NCI-H226 (cell line): Measurements from ENCODE around the gene OR4F6.
"Not testable (repeated sequence)": the region's sequence is repeated elsewhere in the genome, so short reads cannot be mapped to it uniquely, and the experiment has no call there.

Experiments used
- DNase-seq: peaks from one replicate; pipeline ENCODE4 v3.0.0-alpha.2; 2015

The OR4F6 gene, protein sequence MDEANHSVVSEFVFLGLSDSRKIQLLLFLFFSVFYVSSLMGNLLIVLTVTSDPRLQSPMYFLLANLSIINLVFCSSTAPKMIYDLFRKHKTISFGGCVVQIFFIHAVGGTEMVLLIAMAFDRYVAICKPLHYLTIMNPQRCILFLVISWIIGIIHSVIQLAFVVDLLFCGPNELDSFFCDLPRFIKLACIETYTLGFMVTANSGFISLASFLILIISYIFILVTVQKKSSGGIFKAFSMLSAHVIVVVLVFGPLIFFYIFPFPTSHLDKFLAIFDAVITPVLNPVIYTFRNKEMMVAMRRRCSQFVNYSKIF

GRCh38 chr15:101803209-101803608 lies at the start of gene OR4F6:
OR4F6 (plus strand) TSS chr15:101803509; CDS start chr15:101805720, 2,211 bp downstream.
- no peak for DNase-seq

- DNase-seq: peak; percentile 32
These were observed 38.5 kb upstream of the OR4F6 start for GRCh38 chr15:101764669-101765339.

DNA sequence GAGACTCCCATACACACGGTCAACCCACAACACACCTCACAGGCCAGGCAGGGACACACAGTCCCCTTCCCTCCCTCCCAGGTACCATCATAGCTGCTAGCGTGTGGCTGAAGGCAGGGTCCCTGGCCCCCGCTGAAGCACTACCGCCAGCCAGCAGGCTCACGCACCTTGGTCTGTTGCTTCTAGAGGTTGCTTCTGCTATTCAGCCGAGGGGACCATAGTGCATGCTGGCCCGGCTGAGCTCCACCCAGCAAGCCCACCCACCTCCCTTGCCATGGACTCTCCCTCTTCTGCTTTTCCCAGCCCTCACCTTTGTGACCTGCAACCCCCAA lies 38.0 kb upstream of the OR4F6 start:
- not testable (repeated sequence) for DNase-seq

DNA sequence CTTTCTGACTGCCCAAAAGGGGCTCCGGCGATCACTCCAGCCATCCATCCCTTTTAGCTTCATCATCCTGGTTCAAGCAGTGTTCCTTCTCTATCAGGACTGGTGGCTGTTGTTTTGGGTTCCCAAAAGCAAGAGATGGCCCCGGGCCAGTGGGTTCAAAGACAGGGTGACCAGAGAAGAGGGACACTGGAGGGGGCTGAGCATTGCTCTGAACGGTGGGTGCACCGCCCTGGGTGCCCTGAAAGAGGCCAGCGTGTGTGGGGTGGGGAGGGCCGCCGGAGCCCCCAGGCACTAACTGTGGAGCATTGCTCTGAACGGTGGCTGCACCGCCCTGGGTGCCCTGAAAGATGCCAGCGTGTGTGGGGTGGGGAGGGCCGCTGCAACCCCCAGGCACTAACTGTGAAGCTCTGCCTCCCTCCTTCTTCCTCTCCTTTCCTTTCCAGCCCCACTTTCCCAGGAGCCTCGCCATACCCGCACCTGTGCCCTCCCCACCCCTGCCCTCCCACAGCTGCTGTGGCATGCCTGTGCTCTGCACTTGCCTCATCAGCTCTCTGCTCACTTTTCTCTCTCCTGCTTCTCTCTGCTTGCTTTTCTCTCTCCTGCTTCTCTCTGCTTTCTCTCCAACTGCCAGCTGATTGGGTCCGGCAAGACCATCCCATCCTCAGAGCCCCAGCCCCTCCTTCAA lies 37.4 kb upstream of the OR4F6 start:
- DNase-seq: no peak

GRCh38 chr15:101767083-101767640 lies 36.1 kb upstream of the OR4F6 start:
- DNase-seq: not testable (repeated sequence)

GRCh38 chr15:101772921-101773320 lies 30.4 kb upstream of the OR4F6 start:
- no peak for DNase-seq

- no peak for DNase-seq
These were observed 29.7 kb upstream of the OR4F6 start for GRCh38 chr15:101773496-101774100.

DNA sequence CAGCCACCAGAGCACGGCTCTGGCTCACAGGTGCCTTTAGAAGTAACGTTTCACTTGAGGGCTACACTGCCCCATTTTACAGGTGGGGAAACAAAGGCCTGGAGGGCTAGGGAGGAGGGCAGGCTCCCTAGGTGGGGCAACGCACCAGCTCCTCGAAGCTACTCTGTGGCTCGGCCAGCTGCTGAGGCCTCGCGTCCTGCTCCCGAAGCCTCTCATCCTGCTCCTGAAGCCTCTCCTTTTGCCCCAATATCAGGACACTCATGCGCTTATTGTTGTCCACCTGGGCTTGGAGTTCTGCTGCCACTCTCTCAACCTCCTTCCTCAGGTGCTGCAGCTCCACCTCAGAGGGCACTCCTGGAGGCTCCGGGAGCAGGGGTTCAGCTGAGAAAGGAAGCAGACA lies 28.2 kb upstream of the OR4F6 start:
- DNase-seq: no peak

GRCh38 chr15:101778576-101778975 lies 24.7 kb upstream of the OR4F6 start:
- not testable (repeated sequence) for DNase-seq

DNA sequence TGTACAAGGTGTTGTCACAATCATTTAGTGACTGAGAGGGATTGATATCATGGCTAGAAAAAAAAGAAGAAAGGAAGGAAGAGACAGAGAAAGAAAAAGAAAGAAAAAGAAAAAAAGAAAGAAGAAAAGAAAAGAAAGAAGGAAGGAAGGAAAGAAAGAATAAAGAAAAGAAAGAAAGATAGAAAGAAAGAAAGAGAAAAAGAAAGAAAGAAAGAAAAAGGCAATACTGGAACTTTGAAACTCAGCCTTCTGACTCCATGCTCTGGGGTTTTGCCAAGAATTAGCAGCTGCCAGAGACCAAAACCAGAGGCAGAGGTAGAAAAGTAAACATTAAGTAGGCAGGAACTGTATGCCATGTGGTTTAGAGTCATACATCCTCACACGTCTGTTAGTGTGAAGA lies 23.1 kb upstream of the OR4F6 start:
- DNase-seq: not testable (repeated sequence)

GRCh38 chr15:101781928-101782327 lies 21.4 kb upstream of the OR4F6 start:
- peak; percentile 12 for DNase-seq

DNA sequence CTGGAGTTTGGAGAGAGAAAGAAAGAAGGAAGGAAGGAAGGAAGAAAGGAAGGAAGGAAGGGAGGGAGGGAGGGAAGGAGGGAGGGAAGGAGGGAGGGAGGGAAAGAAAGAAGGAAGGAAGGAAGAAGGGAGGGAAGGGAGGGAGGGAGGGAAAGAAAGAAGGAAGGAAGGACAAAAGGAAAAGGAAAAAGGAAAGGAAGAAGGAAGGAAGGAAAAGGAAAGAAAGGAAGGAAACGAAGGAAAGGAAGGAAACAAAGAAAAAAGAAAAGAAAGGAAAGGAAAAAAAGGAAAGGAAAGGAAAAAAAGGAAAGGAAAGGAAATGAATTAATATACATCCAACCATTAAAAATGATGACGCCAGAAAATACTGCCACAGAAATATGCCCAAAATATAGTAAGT lies 18.7 kb upstream of the OR4F6 start:
- no peak for DNase-seq

DNA sequence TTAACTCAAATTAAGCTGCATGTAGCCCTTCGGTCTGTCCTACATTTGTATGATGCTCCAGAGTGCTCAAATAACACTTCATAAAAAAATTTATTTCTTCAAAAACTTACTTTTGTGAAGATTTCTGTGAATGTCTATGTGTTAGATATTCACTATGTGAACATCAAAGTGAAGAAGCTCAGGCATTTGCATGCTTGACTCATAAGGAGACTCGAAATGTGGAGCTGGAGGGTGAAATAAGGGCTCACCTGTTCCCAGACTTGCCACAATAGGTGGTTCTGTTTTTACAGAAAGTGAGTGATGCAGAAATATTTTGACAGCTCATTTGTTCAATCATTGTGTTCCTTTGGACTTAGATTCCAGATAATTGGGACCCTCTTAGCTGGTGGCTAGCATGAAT lies 16.9 kb upstream of the OR4F6 start:
- DNase-seq: not testable (repeated sequence)

- DNase-seq: not testable (repeated sequence)
These were observed 15.3 kb upstream of the OR4F6 start for GRCh38 chr15:101788001-101788400.

DNA sequence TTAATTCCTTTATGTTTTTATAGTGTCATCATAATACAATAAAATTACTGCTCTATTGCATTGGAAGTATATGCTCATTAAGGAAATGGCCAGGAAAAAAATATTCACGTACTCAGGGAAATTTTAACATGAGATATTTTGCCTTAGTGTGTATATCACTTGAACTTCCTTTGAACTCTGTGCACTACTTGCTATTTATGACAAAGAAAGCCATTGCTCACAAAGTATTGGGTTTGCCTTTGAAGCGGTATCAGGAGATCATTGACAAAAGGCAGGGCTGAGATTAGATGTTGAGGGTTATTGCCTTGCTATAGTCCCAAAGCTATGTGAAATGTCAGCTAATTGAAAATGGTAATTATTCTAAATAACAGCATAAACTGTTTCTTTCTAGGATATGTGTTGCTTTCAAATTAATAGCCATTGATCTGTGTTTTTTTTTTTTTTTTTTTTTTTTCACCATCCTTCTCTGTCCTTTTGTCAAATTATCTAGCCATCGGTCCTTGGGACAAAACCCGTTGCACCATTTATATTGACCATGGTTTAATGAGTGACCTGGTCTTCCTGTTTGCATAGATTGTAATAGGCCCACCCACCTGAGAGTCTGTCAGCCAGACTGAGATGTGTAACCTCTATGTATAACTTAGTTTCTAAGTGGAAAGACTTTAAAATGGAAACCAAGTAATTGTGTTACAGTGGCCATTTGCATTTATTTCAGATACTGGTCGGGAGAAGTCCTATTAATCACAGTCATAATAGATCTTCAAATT lies 14.6 kb upstream of the OR4F6 start:
- not testable (repeated sequence) for DNase-seq

- DNase-seq: not testable (repeated sequence)
These were observed 12.6 kb upstream of the OR4F6 start for GRCh38 chr15:101790748-101791147.

- DNase-seq: not testable (repeated sequence)
These were observed 9.3 kb upstream of the OR4F6 start for GRCh38 chr15:101793981-101794380.

GRCh38 chr15:101795455-101795854 lies 7.9 kb upstream of the OR4F6 start:
- DNase-seq: peak; percentile 64

DNA sequence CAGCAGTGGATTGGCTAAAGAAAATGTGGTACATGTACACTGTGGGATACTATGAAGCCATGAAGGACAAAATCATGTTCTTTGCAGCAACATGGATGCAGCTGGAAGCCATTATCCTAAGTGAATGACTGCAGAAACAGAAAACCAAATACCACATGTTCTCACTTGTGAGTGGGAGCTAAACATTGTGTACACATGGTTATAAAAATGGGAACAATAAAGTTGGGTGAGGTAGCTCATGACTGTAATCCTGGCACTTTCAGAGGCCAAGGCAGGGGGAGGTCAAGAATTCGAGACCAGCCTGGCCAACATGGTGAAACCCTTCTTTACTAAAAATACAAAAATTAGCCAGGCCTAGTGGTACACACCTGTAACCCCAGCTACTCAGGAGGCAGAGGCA lies 3.6 kb upstream of the OR4F6 start:
- DNase-seq: no peak

- no peak for DNase-seq
These were observed 2.3 kb upstream of the OR4F6 start for GRCh38 chr15:101801048-101801447.

GRCh38 chr15:101803676-101804075 lies 367 bp downstream of the OR4F6 start:
- DNase-seq: no peak

DNA sequence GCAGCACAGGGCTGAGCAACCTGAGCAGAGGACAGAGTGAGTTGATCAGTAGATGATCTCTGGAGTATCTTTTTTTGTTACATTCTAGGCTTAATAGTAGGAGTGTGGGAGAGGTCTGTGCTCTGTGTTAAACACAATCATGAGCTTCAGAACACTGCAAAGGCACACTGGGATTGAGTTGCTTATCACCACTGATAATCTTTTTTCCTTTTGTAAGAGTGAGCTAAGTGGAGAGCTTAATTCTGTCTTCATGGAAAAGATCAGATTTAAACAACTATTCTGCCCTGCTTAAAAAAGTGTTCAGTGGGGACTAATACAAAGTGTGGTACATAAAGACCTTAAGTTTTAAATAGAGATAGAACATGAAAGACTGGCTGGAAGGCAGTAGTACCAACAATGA lies 1.1 kb downstream of the OR4F6 start:
- no peak for DNase-seq
